ENCODE measurements around the gene MC1R.
"Not testable (repeated sequence)": the region's sequence is repeated elsewhere in the genome, so short reads cannot be mapped to it uniquely, and the experiment has no call there.

Gene MC1R

DNA sequence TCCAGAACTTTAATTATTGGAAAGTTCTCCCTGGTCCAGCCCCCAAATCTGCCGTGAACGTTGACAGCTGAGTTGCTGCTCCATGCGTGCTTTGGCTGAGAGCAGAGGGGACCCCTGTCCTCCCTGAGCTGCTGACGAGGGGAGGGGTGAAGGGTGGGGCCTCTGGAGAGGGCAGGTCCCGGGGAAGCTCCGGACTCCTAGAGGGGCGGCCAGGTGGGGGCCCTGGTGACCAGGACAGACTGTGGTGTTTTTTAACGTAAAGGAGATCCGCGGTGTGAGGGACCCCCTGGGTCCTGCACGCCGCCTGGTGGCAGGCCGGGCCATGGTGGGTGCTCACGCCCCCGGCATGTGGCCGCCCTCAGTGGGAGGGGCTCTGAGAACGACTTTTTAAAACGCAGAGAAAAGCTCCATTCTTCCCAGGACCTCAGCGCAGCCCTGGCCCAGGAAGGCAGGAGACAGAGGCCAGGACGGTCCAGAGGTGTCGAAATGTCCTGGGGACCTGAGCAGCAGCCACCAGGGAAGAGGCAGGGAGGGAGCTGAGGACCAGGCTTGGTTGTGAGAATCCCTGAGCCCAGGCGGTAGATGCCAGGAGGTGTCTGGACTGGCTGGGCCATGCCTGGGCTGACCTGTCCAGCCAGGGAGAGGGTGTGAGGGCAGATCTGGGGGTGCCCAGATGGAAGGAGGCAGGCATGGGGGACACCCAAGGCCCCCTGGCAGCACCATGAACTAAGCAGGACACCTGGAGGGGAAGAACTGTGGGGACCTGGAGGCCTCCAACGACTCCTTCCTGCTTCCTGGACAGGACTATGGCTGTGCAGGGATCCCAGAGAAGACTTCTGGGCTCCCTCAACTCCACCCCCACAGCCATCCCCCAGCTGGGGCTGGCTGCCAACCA lies at the start of gene MC1R:
MC1R (plus strand) TSS at position 410 of the 895 bp plus-strand sequence; CDS start at position 807, 397 bp downstream.
- DNase-seq (ENCODE audit: low read depth in 2 of 2): no peak

DNA sequence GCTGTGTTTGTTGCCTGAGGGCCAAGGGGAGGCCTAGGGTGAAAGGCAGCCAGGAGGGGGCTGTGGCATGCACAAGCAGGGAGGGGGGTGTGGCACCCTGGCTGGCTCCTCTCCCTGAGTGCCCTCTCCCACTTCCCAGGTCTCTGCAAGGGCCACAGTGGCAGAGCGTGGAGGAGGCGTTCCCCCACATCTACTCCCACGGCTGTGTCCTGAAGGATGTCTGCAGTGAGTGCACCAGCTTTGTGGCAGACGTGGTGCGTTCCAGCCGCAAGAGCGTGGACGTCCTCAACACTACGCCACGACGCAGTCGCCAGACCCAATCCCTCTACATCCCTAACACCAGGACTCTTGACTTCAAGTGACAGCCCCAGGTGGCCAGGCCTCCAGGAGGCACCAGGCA lies 48.8 kb upstream of the MC1R start:
- DNase-seq (ENCODE audit: low read depth in 2 of 2): no peak

DNA sequence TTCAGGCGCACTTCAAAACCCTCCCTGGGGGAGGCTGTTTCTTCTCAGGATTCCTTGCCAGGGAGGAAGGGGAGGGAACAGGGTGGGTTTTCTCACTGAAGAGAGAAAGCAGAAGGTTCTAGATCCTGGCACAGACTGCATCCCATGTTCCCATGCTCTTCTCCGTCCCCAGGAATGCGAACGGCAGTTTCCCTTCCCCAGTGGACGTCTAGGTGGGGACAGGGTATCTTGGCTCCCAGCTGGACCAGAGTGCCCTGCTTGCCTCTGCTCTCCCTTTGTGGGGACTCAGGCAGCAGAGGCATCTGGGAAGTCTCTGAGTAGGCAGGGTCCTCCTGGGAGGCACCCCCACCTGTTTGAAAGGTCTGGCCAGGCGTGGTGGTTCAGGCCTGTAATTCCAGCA lies 48.2 kb upstream of the MC1R start:
- DNase-seq (ENCODE audit: low read depth in 2 of 2): no peak

DNA sequence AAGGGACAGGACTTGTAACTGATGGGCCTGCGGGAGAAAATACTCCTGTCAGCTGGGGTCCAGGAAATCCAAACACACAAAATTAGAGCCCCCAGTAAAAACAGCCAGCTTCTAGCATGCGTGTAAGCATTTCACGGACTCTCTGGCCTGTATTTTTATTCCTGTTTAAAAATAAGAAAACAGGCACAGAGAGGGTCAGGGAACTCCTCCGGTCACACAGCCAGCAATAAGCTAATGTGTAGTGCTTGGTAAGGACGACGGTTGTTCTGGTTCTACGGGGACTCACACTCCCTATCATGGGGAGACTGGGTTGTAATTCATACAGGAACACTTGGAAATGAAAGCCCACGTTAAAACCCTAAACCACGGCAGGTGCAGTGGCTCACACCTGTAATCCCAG lies 46.8 kb upstream of the MC1R start:
- no peak for DNase-seq (ENCODE audit: low read depth in 2 of 2)

DNA sequence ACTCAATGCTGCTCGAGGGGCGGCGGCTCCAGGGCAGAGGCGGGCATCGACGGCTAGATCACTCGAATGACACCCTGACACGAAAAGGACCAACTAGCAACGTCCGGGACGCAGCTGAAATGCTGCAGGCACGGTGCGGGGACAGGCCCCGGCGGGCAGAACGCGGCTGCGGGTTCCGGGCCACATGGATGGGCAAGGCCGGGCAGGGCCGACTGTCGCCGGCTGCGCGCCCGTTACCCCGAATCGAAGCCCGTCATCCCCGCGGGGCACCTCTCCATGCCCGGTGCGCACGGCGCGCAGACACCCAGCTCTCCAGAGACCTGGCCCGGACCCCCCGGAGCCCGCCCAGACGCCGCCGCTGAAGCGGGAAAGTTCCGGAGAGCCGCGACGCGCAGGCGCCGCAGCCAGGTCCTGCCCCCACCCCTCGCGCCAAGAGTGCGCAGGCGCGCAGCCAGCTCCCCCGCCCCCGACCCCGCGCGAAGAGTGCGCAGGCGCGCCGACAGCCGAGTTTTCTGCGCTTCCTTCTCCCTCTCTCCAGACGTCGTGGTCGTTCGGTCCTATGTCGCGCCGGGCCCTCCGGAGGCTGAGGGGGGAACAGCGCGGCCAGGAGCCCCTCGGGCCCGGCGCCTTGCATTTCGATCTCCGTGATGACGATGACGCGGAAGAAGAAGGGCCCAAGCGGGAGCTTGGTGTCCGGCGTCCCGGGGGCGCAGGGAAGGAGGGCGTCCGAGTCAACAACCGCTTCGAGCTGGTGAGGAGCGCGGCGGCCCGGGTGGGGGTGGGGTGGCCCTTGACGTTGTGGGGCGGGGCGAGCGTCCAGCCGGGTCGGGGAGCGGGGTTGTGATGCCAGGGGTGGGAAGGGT lies 45.3 kb upstream of the MC1R start, which contains the start of gene TCF25:
TCF25 (plus strand) TSS at position 484 of the 863 bp plus-strand sequence; CDS start at position 560, 76 bp downstream.
- peak; percentile 76 to 82 for DNase-seq (ENCODE audit: low read depth in 2 of 2)

DNA sequence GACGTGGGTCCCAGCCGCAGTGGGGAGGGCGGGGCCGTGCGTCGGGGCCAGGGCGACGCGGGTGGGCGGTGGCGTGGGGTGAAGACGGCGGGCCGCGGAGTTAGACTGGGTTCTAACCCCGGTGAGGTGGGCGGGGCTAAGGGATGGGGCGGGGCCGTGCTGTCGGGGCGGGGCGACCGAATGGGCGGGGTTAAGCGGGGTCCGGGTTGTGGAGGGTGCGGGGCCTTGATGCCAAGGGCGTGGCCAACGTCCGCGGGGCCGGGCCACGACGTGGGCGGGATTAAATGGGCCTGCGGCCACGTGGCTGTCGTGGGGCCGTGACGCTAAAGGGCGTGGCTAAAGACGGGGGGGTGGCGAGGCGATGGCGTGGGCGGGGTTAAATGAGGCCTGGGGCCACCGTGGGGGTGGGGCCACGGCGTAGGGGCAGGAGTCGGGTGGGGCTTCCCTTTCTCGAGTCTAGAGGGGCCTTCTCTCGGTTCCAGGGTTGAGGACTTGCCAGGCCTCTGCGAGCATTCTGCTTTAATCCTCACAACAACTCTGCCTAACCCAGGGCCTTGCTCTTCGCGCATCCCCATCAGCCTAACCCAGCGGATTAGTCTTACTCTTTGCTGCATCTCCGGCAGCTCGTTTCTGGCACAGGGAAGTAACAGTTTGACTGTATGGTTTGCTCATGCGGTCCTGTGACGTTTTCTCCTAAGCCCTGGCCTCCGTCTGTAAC lies 44.5 kb upstream of the MC1R start:
- DNase-seq (ENCODE audit: low read depth in 2 of 2): peak; percentile 93 to 95

DNA sequence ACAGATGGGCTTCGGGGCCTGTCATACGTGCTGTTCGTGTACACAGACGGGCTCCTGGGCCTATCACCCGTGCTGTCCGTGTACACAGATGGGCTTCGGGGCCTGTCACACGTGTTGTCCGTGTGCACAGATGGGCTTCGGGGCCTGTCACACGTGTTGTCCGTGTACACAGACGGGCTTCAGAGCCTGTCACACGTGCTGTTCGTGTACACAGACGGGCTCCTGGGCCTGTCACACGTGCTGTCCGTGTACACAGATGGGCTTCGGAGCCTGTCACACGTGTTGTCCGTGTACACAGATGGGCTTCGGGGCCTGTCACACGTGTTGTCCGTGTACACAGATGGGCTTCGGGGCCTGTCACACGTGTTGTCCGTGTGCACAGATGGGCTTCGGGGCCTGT lies 39.5 kb upstream of the MC1R start:
- not testable (repeated sequence) for DNase-seq (ENCODE audit: low read depth in 2 of 2)

DNA sequence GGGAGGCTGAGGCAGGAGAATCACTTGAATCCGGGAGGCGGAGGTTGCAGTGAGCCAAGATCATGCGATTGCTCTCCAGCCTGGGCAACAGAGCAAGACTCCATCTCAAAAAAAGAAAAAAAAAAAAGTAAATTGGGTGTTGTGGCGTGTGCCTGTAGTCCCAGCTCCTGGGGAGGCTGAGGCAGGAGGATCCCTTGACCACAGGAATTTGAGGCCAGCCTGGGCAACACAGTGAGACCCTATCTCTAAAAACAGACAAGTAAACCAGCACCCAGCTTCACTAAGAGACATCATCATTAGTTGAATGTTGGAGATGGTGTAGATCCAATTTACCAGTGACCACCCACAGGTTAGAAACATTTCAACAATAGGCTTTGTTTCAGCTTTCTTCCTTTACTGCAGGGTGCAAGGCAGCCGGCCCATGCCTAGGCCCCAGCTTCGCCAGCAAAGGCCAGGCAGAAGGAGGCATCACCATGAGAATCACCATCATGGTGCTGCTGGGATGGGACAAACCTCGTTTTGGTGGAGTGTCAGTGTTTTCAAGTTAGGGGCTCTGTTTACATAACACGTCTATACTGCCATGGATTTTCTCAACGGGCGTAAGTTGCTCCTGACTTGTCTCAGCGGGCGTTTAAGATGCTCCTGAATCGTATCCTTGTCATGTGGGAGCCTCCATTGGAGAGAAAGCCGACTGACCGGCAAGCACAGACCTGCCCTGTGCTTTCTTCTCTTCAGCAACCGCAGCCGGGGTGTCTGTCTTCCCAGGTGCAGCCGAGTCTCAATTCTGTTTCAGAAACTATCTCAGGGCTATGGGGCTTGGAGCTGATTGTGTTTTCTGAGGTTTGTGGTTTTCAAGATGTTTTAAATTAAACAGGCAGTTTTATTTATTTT lies 37.9 kb upstream of the MC1R start:
- no peak for DNase-seq (ENCODE audit: low read depth in 2 of 2)

DNA sequence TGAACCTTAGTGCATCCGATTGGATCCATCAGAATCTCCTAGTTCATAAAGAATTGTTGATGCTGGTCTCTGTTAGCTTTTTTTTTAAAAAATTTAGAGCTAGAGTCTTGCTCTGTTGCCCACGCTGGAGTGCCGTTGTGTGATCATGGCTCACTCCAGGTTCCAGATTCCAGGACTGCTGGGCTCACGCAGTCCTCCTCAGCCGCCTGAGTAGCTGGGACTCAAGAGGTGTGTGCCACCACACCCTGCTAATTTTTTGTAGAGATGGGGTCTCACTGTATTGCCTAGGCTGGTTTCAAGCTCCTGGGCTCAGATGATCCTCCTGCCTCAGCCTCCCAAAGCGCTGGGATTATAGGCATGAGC lies 37.3 kb upstream of the MC1R start:
- DNase-seq (ENCODE audit: low read depth in 2 of 2): no peak

DNA sequence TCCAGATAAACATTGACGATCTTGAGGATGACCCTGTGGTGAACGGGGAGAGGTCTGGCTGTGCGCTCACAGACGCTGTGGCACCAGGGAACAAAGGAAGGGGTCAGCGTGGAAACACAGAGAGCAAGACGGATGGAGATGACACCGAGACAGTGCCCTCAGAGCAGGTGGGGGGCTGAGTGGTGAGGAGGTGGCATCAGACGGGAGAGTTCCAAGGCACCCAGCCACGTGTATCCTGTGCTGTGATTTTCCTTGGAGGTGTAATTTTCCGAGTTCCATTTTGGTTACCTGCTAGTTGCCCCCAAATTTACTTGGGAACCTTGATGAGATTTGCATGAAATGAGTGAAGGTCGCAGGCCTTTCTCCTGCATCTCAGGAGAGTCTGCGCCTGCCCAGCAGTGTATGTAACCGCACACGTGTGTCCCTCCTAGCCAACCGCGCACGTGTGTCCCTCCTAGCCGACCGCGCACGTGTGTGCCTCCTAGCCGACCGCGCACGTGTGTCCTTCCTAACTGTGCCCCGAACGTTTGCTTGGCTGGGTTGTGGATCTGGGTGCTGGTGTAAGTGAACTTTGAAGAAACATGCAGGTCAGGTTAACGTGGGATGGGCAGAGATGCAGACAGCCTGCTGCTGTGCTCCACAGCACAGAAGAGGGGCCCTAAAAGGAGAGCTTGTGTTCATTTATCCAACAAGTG lies 35.2 kb upstream of the MC1R start:
- no peak for DNase-seq (ENCODE audit: low read depth in 2 of 2)

DNA sequence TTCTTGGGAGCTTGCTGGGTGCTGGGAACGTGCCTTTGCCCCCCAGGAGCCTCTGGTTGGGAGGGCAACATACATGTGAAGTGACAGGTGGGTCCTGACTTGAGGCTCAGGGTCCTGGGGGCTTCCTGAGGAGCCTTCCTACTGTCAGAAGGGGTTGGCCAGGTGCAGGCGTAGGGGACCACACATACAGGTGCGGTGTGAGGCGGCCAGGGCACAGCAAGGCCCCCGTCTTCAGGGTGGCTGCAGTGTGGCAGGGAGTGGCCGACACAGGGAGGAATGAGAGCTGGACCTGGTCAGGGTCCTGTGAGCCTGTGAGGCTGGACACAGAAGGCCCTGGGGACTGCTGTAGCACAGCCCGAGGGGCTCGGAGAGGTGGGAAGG lies 34.6 kb upstream of the MC1R start:
- no peak for DNase-seq (ENCODE audit: low read depth in 2 of 2)

DNA sequence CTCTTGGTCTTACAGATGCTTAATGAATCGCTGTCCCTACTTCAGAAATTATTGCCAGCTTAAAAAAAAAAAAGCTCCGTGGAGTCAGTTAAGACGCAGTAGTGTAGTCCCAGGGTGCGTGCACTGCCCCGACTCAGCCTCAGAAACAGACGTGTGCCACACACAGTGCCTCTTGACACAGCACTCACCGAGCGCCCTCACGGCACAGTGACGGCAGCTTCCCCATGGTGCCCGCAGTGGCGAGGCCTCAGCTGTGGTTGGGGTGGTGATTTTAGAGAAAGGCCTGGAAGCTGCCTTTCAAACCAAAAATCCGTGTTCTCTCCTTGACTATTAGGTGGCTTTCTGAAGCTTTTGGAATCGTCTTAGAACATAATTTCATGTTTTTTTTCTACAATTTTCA lies 31.4 kb upstream of the MC1R start:
- no peak for DNase-seq (ENCODE audit: low read depth in 2 of 2)

DNA sequence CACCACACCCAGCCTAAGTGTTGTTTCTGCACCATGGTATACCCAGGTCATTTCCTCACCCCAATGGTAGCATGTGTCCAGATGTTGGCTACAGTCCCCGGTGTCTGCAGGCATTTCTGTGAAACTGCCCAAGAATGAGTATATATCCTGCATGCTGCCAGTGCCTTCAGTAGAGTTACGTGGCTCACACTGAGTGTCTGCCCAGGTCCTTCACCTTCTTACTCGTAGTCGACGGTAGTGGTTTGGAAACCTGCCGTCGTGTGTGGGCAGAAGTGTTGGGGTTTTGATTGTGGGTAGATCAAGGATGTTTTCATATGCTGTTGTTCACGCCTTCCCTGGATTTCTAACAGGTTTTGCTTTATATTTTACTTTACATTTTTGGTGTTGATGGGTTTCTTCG lies 28.5 kb upstream of the MC1R start:
- DNase-seq (ENCODE audit: low read depth in 2 of 2): peak; percentile 19 to 30

DNA sequence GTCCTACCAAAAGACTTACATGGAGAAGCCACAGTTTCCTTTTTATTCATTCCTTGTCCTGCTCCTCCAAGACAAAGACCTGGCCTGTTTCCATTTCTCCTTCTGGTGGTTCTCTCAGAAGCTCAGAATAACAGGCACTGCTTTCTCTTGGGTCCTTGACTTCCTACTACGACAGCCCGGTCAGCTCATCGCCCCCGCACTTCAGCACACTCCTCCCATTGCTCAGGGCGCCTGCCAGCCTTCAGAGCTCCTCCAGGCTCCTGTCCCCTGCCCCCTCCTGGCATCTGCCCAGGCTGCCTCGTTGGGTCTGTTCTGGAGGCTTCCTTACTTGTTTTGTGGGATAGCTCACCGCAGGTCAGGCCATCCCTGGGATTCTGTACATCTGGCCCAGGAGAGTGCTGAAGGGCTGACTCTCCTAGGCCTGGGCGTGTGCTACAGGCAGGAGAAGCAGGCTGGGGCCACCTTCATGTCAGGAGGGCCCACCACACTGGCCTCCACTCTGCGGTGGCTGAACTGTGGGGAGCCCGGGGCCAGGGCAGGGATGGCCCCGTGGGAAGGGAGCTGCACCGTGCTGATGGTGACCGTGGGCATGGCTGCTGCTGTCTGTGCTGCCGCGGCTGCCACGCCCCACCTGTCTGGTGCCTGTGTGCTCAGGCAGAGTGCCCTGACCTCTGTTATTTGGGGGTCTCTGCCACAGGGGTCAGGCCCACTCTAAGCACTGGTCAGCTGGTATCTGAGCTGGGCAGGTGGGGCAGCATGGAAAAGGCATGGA lies 27.6 kb upstream of the MC1R start:
- no peak for DNase-seq (ENCODE audit: low read depth in 2 of 2)

DNA sequence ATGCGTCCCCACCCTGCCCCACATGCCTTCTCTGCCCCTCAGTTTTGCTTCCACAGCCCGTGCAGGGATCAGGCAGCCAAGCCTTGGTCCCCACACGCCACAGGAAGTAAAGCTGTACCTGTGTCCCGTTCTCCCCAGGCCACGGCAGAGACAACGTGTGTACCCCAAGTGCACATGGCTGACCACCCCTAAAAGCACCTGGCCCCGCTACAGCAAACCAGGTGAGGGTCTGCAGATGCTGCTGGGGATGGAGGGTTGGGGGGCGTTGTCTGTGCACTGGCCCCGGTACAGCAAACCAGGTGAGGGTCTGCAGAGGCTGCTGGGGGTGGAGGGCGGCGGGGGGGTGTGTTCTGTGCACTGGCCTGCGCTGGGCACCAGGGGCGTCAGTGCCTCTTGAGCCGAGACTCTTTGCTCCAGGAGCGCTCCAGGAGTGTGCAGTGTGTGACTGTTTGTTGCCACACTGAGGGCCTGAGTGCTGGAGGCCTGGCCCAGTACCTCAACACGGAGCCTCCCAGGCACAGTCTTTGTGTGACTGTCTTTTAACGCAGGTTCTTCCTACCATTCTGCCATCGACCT lies 26.5 kb upstream of the MC1R start:
- DNase-seq (ENCODE audit: low read depth in 2 of 2): no peak

DNA sequence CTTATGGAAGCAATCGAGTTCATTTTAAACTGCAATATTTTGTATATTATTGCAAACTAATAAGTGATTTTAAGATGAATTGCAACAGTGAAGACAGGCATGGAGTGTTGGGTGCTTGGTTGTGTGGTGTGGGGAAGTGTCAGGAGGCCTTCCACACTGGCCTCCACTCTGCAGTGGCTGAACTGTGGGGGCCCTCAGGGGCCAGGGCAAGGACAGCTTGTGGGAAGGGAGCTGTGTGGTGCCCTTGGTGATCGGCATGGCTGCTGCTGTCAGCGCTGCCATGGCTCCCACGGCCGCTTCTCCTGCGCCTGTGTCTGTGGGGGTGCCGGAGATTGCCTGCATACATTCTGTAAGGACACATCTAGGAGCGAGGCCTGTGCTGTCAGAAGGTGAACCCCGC lies 26.0 kb upstream of the MC1R start:
- no peak for DNase-seq (ENCODE audit: low read depth in 2 of 2)

DNA sequence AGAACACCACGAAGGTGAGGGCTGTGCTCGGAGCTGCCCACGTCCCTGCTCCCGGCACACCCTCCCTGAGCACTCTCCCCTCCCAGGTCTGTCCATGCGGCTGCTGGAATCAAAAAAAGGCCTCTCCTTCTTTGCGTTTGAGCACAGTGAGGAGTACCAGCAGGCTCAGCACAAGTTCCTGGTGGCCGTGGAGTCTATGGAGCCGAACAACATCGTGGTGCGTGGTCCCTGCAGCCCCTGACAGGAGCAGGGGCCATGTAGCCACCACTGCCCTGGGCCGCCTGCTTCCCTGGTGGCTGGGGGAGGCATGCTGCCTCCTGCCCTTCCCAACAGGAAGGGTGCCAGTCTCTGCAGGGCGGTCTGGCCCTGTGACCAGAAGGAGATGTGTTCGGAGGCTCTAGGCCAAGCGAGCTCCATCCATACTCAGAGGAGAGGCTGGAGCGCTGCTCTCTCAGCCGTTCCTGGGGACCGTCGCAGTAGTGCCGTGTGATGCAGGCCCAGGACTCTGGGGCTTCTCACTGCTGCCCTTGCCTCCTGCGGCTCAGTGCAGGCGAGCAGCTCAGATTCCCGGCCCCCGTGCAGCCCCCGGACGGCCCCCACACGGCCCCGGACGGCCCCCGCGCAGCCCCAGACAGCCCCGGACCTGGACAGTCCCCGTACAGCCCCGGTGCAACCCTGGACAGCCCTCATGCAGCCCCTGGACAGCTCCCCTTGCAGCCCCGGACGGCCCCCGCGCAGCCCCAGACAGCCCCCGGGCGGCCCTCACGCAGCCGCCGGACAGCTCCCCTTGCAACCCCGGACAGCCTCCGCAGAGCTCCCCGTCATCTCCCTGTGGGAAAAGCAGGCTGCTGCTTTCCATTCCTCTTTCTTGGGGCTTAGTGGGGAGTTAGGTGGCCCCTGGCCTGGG lies 24.8 kb upstream of the MC1R start:
- no peak for DNase-seq (ENCODE audit: low read depth in 2 of 2)

Measured in stimulated activated CD8-positive, alpha-beta memory T cell treated with anti-CD3 and anti-CD28 coated beads, Interleukin-15, amount 100 ng/mL, for 48 hours (primary cell).